ACC112 (cell line): ENCODE data around the gene SMC4.
"Not testable (repeated sequence)": the region's sequence is repeated elsewhere in the genome, so short reads cannot be mapped to it uniquely, and the experiment has no call there.

ENCODE experiments used
- H2AFZ ChIP-seq: fragments of 200-600 bp; sonication (generic); one replicate; pipeline ENCODE4 v1.6.0; 2017; ENCODE audit warnings: antibody characterized with exemption, low read length; ENCODE audit not compliant: unreplicated experiment
- H3K27ac ChIP-seq: fragments of 200-600 bp; sonication (generic); 2 replicates; pipeline ENCODE4 v1.5.1; 2014; ENCODE audit warnings: low read depth, mild to moderate bottlenecking, antibody characterized with exemption, low read length, moderate library complexity
- H3K27me3 ChIP-seq: fragments of 200-600 bp; sonication (generic); 2 replicates; pipeline ENCODE4 v1.6.1; 2014; ENCODE audit warnings: mild to moderate bottlenecking, antibody characterized with exemption, low read length, moderate library complexity, mixed read lengths; ENCODE audit not compliant: insufficient read depth
- H3K36me3 ChIP-seq: fragments of 200-600 bp; sonication (generic); 2 replicates; pipeline ENCODE4 v1.6.1; 2016; ENCODE audit warnings: mild to moderate bottlenecking, antibody characterized with exemption, low read length, moderate library complexity, mixed read lengths; ENCODE audit not compliant: insufficient read depth
- H3K4me1 ChIP-seq: fragments of 200-600 bp; sonication (generic); one replicate; pipeline ENCODE4 v1.6.1; 2016; ENCODE audit warnings: low read length, mixed read lengths; ENCODE audit not compliant: insufficient read depth, unreplicated experiment, control insufficient read depth
- H3K4me3 ChIP-seq: fragments of 200-600 bp; sonication (generic); 2 replicates; pipeline ENCODE4 v1.5.1; 2014; ENCODE audit warnings: mild to moderate bottlenecking, low read depth, low read length
- H3K79me2 ChIP-seq: fragments of 200-600 bp; sonication (generic); one replicate; pipeline ENCODE4 v1.6.0; 2016; ENCODE audit warnings: low read length; ENCODE audit not compliant: control insufficient read depth, unreplicated experiment, insufficient read depth

The SMC4 gene

DNA sequence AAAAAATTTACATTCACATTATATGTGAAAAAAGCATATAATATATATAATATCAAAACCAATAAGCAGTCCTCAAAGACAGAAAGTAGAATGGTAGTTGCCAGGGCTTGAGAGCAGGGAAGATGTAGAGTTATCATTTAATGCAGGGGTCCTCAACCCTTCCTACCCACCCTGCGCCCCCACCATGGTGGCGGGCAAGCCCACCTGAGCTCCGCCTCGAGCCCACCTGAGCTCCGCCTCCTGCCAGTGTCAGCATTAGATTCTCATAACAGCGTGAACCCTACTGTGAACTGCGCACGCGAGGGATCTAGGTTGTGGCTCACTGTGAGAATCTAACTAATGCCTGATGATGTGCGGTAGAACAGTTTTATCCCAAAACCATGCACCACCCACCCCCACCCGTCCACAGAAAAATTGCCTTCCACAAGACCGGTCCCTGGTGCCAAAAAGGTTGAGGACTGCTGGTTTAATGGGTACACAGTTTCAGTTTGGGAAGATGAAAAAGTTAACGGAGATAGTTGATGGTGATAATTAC, 47.1 kb downstream of the SMC4 start:
- Histone ChIP-seq H3K79me2 (peaks cover 76% of the 10 kb centered on the region), H3K4me1 (peaks cover 41% of the 10 kb centered on the region), H3K27me3 (no peaks in the 10 kb centered on the region), H3K4me3 (peak overlapping the region; percentile 94), H3K27ac (no peak overlapping the region), H2AFZ (no peak overlapping the region), H3K36me3 (peaks cover 29% of the 10 kb centered on the region)

DNA sequence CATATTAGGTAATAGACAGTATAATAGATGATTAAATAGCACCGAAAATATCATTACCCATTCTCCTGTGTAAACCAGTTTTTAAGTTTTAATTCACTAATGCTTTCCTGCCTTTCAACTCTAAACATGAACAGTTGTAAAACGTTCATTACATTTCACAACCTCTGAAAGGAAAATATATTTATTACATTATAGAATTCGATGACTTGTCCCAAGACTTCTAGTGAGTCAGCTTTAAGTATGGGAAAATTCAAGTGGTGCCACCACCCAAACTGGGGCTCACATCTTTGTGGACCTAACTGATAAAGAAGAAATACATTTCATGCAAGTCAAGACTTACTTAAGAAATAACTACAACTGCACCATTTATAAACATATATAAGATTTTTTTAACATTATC, 48.1 kb downstream of the SMC4 start:
- Histone ChIP-seq H3K36me3 (peaks cover 25% of the 10 kb centered on the region), H3K27ac (peak overlapping the region; percentile 91), H3K4me1 (peaks cover 43% of the 10 kb centered on the region), H2AFZ (no peak overlapping the region), H3K79me2 (peaks cover 68% of the 10 kb centered on the region), H3K4me3 (peak overlapping the region; percentile 94), H3K27me3 (no peaks in the 10 kb centered on the region)

DNA sequence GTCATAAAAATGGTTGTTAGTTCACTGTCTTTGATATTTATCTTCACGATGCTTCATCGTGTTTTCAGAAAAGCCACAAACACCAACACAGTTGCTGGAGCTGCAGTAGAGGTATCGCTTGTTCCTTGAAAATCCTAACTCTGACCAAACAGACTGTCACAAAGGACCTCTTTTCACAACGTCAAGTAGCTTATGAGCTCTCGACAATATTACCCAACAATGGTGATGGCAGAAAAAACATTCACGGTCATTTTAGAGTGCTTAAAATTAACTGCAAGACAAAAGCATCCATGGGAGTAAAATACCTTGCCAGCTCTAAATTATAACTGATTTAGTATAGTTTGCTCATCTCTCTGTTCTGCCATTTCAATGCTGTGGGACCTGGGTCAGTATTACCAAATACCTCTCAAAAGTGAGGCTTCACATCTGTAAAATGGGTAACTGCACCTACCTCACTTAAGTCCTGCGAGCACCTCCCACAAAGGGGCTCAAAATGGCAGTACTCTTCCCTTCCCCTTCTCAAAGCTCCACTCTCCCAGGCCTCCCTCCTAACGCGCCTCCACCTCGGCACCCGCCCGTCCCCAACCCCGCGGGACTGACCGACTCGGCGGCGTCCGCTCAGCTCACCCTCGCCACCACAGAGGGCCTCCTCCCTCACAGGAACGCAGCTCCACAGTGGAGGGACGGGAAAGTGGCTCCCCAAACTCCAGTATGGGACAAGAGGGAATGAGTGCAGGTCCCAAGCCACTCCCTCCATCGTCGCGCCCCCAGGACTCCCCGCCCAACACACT, 49.6 kb downstream of the SMC4 start:
- H3K36me3 ChIP-seq: peaks cover 19% of the 10 kb centered on the region
- H2AFZ ChIP-seq: peak overlapping the region; percentile 67
- peaks cover 54% of the 10 kb centered on the region for H3K79me2 ChIP-seq
- H3K27ac ChIP-seq: peak overlapping the region; percentile 91
- peak overlapping the region; percentile 94 for H3K4me3 ChIP-seq
- H3K4me1 ChIP-seq: peaks cover 38% of the 10 kb centered on the region
- no peaks in the 10 kb centered on the region for H3K27me3 ChIP-seq

DNA sequence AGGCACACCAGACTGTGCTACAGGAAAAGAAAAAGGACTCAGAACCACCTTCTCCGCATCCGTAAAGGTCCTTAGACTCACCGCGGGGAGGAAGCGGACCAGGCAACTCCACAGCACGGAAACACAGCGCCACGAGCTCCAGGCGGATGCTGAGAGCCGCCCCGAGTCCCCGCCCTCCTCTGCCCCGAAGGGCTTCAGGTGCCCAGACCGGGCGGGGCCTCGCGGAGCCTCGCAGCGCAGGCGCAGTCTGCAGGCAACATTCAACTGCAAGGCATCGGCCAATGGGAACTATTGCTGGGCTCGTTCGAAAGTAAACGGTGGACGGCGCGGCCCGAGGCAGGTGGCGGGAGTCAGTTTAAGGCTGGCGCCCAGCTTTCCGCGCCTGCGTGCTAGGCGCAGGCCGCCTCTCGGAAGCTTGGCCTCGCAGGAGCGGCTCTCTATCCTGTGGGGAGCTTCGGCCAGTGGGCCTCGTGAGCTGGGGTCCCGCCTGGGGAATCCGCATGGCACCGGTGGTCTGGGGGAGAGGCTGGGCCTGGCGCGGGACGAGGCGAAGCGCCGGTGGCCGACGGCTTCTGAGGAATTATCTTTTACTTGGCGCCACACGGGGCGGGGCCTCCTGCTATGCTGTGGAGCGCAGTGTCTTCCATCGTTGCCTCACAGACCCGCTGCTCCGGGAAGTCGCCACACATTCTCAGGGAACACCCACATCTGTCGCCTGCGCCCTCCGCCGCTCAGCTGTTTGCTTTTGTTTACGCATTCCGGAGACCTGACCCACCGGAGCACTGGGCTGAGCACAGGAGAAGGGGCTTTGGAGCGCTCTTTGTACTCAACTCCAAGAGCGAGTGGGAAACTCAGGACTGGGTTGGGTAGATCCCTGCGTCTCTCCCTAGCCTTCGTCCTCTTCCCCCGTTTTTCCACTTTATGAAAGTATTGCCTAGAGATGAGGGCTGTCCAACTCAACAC, 50.5 kb downstream of the SMC4 start, which contains the start of gene TRIM59:
Gene TRIM59 (minus strand): TSS at position 151 of the 963 bp plus-strand sequence. CDS start 10,603 bp downstream, outside the sequence.
- peak within 1 kb of the TSS; percentile 94 for H3K4me3 ChIP-seq
- H3K79me2 ChIP-seq: peaks cover 46% of the 10 kb centered on the region
- peak within 1 kb of the TSS; percentile 91 for H3K27ac ChIP-seq
- H3K4me1 ChIP-seq: peaks cover 34% of the 10 kb centered on the region
- no peaks in the 10 kb centered on the region for H3K27me3 ChIP-seq
- peak within 1 kb of the TSS; percentile 85 for H2AFZ ChIP-seq
- peaks cover 12% of the 10 kb centered on the region for H3K36me3 ChIP-seq

DNA sequence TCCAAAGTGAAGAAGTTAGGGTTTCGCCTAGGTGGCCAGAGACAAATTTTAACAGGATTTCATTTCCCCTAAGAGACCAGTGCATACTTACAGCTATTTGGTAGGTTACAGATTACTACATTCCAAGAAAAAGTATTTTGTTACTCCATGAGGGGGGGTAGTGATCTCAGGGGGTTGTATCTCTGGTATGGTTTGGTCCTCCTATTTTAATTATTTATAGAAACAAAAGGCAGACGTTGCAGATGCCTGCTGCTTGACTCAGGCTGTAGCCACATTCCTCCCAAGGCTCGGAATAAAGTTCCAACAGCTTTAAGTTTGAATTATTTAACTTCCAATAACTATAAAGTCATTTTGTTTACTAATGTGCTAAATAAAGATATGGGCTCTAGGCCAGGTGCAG, 51.4 kb downstream of the SMC4 start:
- Histone ChIP-seq H3K79me2 (peaks cover 38% of the 10 kb centered on the region), H3K4me3 (peak overlapping the region; percentile 94), H3K36me3 (peaks cover 7% of the 10 kb centered on the region; the same call in 1 of the 2 replicates), H2AFZ (peak overlapping the region; percentile 85), H3K27me3 (no peaks in the 10 kb centered on the region), H3K27ac (peak overlapping the region; percentile 91), H3K4me1 (peaks cover 32% of the 10 kb centered on the region)

DNA sequence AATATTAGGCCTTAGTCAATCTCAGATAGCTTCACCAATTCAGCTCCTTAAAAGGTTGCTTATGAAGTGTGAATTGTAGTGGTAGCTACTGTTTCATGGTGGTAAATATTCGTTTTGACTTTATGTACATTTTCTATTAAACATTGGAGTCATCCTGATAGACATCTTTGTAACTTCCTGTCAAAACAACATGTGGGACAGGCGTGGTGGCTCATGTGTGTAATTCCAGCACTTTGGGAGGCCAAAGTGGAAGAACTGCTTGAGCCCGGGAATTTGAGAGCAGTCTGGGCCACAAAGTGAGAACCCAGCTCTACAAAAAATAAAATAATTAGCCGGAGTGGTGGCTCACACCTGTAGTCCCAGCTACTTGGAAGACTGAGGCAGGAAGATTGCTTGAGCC, 52.2 kb downstream of the SMC4 start:
- Histone ChIP-seq H3K36me3 (peaks cover 2% of the 10 kb centered on the region; the same call in 1 of the 2 replicates), H3K27ac (peak overlapping the region; percentile 91), H3K79me2 (peaks cover 30% of the 10 kb centered on the region), H3K27me3 (no peaks in the 10 kb centered on the region), H3K4me1 (peaks cover 25% of the 10 kb centered on the region), H3K4me3 (no peak overlapping the region), H2AFZ (no peak overlapping the region)

DNA sequence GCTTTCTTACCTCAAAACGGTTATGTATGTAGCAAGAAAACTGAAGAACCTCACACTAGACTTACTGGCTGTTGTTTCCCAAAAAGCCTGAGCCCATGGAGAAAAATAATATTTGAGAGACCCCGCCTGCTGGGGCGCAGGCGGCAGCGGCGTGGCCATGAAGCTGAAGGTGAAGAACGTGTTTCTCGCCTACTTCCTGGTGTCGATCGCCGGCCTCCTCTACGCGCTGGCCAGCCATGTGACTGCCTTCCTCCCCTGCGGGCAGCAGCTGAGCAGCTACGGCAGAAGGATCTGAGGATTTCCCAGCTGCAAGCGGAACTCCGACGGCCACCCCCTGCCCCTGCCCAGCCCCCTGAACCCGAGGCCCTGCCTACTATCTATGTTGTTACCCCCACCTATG, 52.8 kb downstream of the SMC4 start:
- Histone ChIP-seq H3K79me2 (peaks cover 24% of the 10 kb centered on the region), H3K4me1 (peaks cover 21% of the 10 kb centered on the region)
- H3K27ac ChIP-seq, H2AFZ ChIP-seq, H3K4me3 ChIP-seq, H3K27me3 ChIP-seq, H3K36me3 ChIP-seq: not testable (repeated sequence)

DNA sequence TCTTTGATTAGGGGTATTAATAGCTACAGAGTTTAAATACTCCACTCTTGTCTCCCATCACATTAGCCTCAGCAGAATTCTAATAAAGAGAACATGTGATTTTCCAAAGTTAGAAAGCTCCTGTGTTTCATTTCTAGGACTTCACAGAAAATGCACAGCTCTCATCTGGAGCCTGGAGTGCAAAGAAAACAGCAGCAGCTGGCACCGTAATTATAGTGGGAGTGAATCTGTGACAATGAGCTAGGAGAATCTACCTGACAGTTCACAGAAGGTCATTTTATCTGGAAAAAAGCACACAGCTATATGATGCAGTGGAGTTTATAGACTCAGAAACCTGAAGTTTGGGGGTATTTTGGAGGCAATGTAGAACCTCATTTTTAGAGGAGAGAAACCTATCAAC, 55.5 kb downstream of the SMC4 start:
- Histone ChIP-seq H2AFZ (no peak overlapping the region), H3K79me2 (peaks cover 3% of the 10 kb centered on the region), H3K27me3 (no peaks in the 10 kb centered on the region), H3K36me3 (no peaks in the 10 kb centered on the region), H3K4me1 (peaks cover 13% of the 10 kb centered on the region), H3K27ac (no peak overlapping the region), H3K4me3 (no peak overlapping the region)

DNA sequence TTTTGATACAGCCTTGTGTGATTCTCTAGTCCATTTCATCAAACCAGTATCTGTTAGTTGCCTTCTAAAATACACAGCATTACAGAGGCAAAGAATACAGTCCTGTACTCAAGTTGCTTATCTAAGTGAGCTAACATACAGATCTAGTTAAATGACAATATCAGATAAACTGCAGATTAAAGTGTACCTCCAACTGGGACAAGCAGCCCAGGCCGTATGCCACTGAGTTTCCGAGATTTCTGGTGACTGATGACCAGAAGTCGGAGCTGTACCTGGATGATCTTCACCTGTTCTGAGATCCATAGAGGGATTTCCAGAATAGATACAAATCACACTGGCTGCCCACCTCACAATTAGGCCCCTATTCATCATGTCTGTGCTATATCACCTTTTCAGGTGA, 56.4 kb downstream of the SMC4 start:
- peaks cover 3% of the 10 kb centered on the region for H3K79me2 ChIP-seq
- H2AFZ ChIP-seq: no peak overlapping the region
- no peak overlapping the region for H3K27ac ChIP-seq
- H3K4me3 ChIP-seq: no peak overlapping the region
- H3K36me3 ChIP-seq: no peaks in the 10 kb centered on the region
- no peaks in the 10 kb centered on the region for H3K27me3 ChIP-seq
- H3K4me1 ChIP-seq: peaks cover 8% of the 10 kb centered on the region

DNA sequence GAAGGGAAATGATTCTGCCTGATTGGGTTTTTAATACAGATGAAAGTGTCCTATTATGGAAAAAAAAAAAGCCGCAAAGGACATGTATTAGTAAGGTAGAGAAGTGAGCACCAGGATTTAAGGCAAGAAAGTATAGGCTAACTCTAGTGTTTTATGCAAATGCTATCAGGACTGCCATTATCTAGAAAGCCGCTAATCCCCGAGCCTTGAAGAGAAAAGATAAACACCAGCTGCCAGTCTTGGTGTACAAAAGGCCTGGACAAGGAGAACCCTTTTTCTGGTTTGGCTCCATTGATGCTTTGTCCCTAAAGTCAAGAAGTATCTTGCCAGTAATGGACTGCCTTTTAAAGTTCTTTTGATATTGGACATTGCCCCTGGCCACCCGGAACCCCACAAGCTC, 58.7 kb downstream of the SMC4 start:
- Histone ChIP-seq H2AFZ (no peak overlapping the region), H3K27me3 (no peaks in the 10 kb centered on the region), H3K4me1 (no peaks in the 10 kb centered on the region), H3K36me3 (no peaks in the 10 kb centered on the region), H3K4me3 (no peak overlapping the region), H3K27ac (no peak overlapping the region), H3K79me2 (no peaks in the 10 kb centered on the region)
